Parathyroid adenoma (tissue), 2 donors: ENCODE measurements around the gene ERMN.

Experiments
- H2AFZ ChIP-seq: fragments of 300-600 bp; sonication (generic); one replicate; pipeline ENCODE4 v1.7.0; 2017; ENCODE audit warnings: antibody characterized with exemption, mild to moderate bottlenecking
- H3K27ac ChIP-seq: fragments of 300-600 bp; sonication (generic); one replicate; pipeline ENCODE4 v1.7.0; 2017
- H3K27me3 ChIP-seq: fragments of 300-600 bp; sonication (generic); one replicate; pipeline ENCODE4 v1.7.0; 2017; ENCODE audit warnings: low read length; ENCODE audit not compliant: control insufficient read depth, insufficient read depth
- H3K36me3 ChIP-seq: fragments of 300-600 bp; sonication (generic); one replicate; pipeline ENCODE4 v1.7.0; 2017; ENCODE audit warnings: low read length; ENCODE audit not compliant: control insufficient read depth, insufficient read depth
- H3K4me1 ChIP-seq: fragments of 300-600 bp; sonication (generic); one replicate; pipeline ENCODE4 v1.7.0; 2017; ENCODE audit warnings: control low read depth
- H3K4me2 ChIP-seq: fragments of 300-600 bp; sonication (generic); one replicate; pipeline ENCODE4 v1.7.0; 2017; ENCODE audit warnings: low read length
- H3K4me3 ChIP-seq: fragments of 300-600 bp; sonication (generic); one replicate; pipeline ENCODE4 v1.7.0; 2017; ENCODE audit warnings: low read depth, low read length
- H3K79me2 ChIP-seq: fragments of 300-600 bp; sonication (generic); one replicate; pipeline ENCODE4 v1.7.0; 2017; ENCODE audit warnings: control low read depth
- H3K9ac ChIP-seq: fragments of 300-600 bp; sonication (generic); one replicate; pipeline ENCODE4 v1.7.0; 2017; ENCODE audit warnings: mild to moderate bottlenecking
- H3K9me3 ChIP-seq: fragments of 300-600 bp; sonication (generic); one replicate; pipeline ENCODE4 v1.7.0; 2017; ENCODE audit warnings: low read length; ENCODE audit not compliant: control insufficient read depth
- CTCF ChIP-seq: fragments of 300-600 bp; sonication (generic); IDR thresholded peaks from one replicate; pipeline ENCODE4 v1.7.0; 2017; ENCODE audit warnings: antibody characterized with exemption, mild to moderate bottlenecking
- donor health status: primary hyperparathyroidism.

Gene ERMN

GRCh38 chr2:157337978-157338377 lies 12.4 kb upstream of the ERMN start:
- H3K9me3 ChIP-seq = no peaks in the 10 kb centered on the region
- no peak overlapping the region for H3K9ac ChIP-seq
- no peaks in the 10 kb centered on the region for H3K79me2 ChIP-seq
- H3K27me3 ChIP-seq = no peaks in the 10 kb centered on the region
- no peak for TF ChIP-seq CTCF
- no peak overlapping the region for H3K4me3 ChIP-seq
- H2AFZ ChIP-seq = no peak overlapping the region
- H3K36me3 ChIP-seq = no peaks in the 10 kb centered on the region
- H3K4me2 ChIP-seq = no peak overlapping the region
- no peak overlapping the region for H3K27ac ChIP-seq
- H3K4me1 ChIP-seq = no peaks in the 10 kb centered on the region

- no peak overlapping the region for H2AFZ ChIP-seq
- no peak overlapping the region for H3K27ac ChIP-seq
- no peaks in the 10 kb centered on the region for H3K4me1 ChIP-seq
- no peak overlapping the region for H3K4me3 ChIP-seq
- no peak overlapping the region for H3K4me2 ChIP-seq
- H3K9me3 ChIP-seq = no peaks in the 10 kb centered on the region
- no peaks in the 10 kb centered on the region for H3K79me2 ChIP-seq
- no peaks in the 10 kb centered on the region for H3K27me3 ChIP-seq
- H3K36me3 ChIP-seq = no peaks in the 10 kb centered on the region
- peak; percentile 57 for TF ChIP-seq CTCF
- H3K9ac ChIP-seq = no peak overlapping the region
Measured at GRCh38 chr2:157336137-157337010, 10.8 kb upstream of the ERMN start.

GRCh38 chr2:157334797-157335196 lies 9.2 kb upstream of the ERMN start:
- no peaks in the 10 kb centered on the region for H3K36me3 ChIP-seq
- H3K27ac ChIP-seq = no peak overlapping the region
- TF ChIP-seq CTCF = no peak
- H3K4me3 ChIP-seq = no peak overlapping the region
- H3K79me2 ChIP-seq = no peaks in the 10 kb centered on the region
- no peak overlapping the region for H2AFZ ChIP-seq
- H3K4me2 ChIP-seq = no peak overlapping the region
- H3K9ac ChIP-seq = no peak overlapping the region
- no peaks in the 10 kb centered on the region for H3K27me3 ChIP-seq
- no peaks in the 10 kb centered on the region for H3K4me1 ChIP-seq
- no peaks in the 10 kb centered on the region for H3K9me3 ChIP-seq

- Histone ChIP-seq H3K79me2 (no peaks in the 10 kb centered on the region), H3K9me3 (no peaks in the 10 kb centered on the region), H3K4me1 (no peaks in the 10 kb centered on the region), H3K27me3 (no peaks in the 10 kb centered on the region), H3K36me3 (no peaks in the 10 kb centered on the region), H3K9ac (no peak overlapping the region), H3K4me3 (no peak overlapping the region), H2AFZ (no peak overlapping the region), H3K4me2 (no peak overlapping the region), H3K27ac (no peak overlapping the region)
- no peak for TF ChIP-seq CTCF
Measured at GRCh38 chr2:157334335-157334734, 8.7 kb upstream of the ERMN start.
